Trophoblast cell (in vitro differentiated cells and primary cell): ENCODE measurements around the gene HOXC9.

ENCODE experiments used
- DNase-seq, 2 donors: peaks; one replicate each; pipeline ENCODE4 v3.0.0-alpha.2; 2016
- H2AFZ ChIP-seq: 2 replicates; pipeline ENCODE4 v1.6.1; 2013; ENCODE audit warnings: low read length, moderate library complexity, mild to moderate bottlenecking; ENCODE audit not compliant: insufficient read depth, poor library complexity
- H2AK5ac ChIP-seq: 2 replicates; pipeline ENCODE4 v1.6.1; 2013; ENCODE audit warnings: mild to moderate bottlenecking, low read length
- H2BK120ac ChIP-seq: 2 replicates; pipeline ENCODE4 v1.6.1; 2013; ENCODE audit warnings: low read length, mild to moderate bottlenecking, moderate library complexity; ENCODE audit not compliant: insufficient read depth, poor library complexity
- H2BK12ac ChIP-seq: 2 replicates; pipeline ENCODE4 v1.6.1; 2013; ENCODE audit warnings: mild to moderate bottlenecking, low read length, moderate library complexity
- H2BK5ac ChIP-seq: 2 replicates; pipeline ENCODE4 v1.6.1; 2013; ENCODE audit warnings: low read length, low read depth, moderate library complexity, mild to moderate bottlenecking; ENCODE audit not compliant: poor library complexity
- H3K14ac ChIP-seq: 2 replicates; pipeline ENCODE4 v1.6.1; 2013; ENCODE audit warnings: mild to moderate bottlenecking, low read length
- H3K18ac ChIP-seq: 2 replicates; pipeline ENCODE4 v1.6.1; 2013; ENCODE audit warnings: mild to moderate bottlenecking, low read length
- H3K23ac ChIP-seq: 2 replicates; pipeline ENCODE4 v1.6.1; 2013; ENCODE audit warnings: low read length
- H3K27ac ChIP-seq: 2 replicates; pipeline ENCODE4 v1.5.1; 2013; ENCODE audit warnings: low read depth, mild to moderate bottlenecking, inconsistent platforms, low read length, moderate library complexity
- H3K27me3 ChIP-seq: 2 replicates; pipeline ENCODE4 v1.6.1; 2013; ENCODE audit warnings: inconsistent platforms, mild to moderate bottlenecking, low read length, moderate library complexity; ENCODE audit not compliant: insufficient read depth
- H3K36me3 ChIP-seq, 2 experiments: 1 replicate in 1 of 2; 2 replicates in 1 of 2; pipeline ENCODE4 v1.6.1; 2013; ENCODE audit warnings: low read length in 2 of 2, mild to moderate bottlenecking in 2 of 2, moderate library complexity in 1 of 2; ENCODE audit not compliant: insufficient read depth in 2 of 2, control insufficient read depth in 1 of 2
- H3K4ac ChIP-seq: 2 replicates; pipeline ENCODE4 v1.6.1; 2013; ENCODE audit warnings: low read depth, mild to moderate bottlenecking, low read length, moderate library complexity
- H3K4me1 ChIP-seq, 2 experiments: 1 replicate in 1 of 2; 2 replicates in 1 of 2; pipeline ENCODE4 v1.6.1; 2013; ENCODE audit warnings: low read length in 2 of 2, mild to moderate bottlenecking in 2 of 2, moderate library complexity in 1 of 2; ENCODE audit not compliant: insufficient read depth in 2 of 2, control insufficient read depth in 1 of 2
- H3K4me2 ChIP-seq: 2 replicates; pipeline ENCODE4 v1.6.1; 2013; ENCODE audit warnings: inconsistent platforms, mild to moderate bottlenecking, low read length, moderate library complexity
- H3K4me3 ChIP-seq: 2 replicates; pipeline ENCODE4 v1.5.1; 2013; ENCODE audit warnings: mild to moderate bottlenecking, low read depth, low read length, inconsistent platforms
- H3K79me1 ChIP-seq: one replicate; pipeline ENCODE4 v1.6.1; 2013; ENCODE audit warnings: low read length
- H3K79me2 ChIP-seq: 2 replicates; pipeline ENCODE4 v1.6.1; 2013; ENCODE audit warnings: low read length, mild to moderate bottlenecking; ENCODE audit not compliant: control insufficient read depth, insufficient read depth, poor library complexity
- H3K9ac ChIP-seq: 2 replicates; pipeline ENCODE4 v1.6.1; 2013; ENCODE audit warnings: mild to moderate bottlenecking, low read length
- H3K9me3 ChIP-seq: 2 replicates; pipeline ENCODE4 v1.6.1; 2013; ENCODE audit warnings: low read depth, mild to moderate bottlenecking, control low read depth, inconsistent platforms, low read length; ENCODE audit not compliant: insufficient read depth
- H4K12ac ChIP-seq: 2 replicates; pipeline ENCODE4 v1.6.1; 2013; ENCODE audit warnings: low read depth, mild to moderate bottlenecking, low read length, moderate library complexity
- H4K8ac ChIP-seq: 2 replicates; pipeline ENCODE4 v1.6.1; 2013; ENCODE audit warnings: low read depth, mild to moderate bottlenecking, low read length, moderate library complexity
- H4K91ac ChIP-seq: one replicate; pipeline ENCODE4 v1.6.1; 2013; ENCODE audit warnings: low read depth, mild to moderate bottlenecking, low read length, moderate library complexity
- WGBS: extraction: QIAGEN DNeasy Blood & Tissue Kit; methylation state at CpG from one replicate; pipeline ENCODE4 v1.1.7; 2013; ENCODE audit warnings: missing lambda C conversion rate; ENCODE audit not compliant: insufficient read length, insufficient coverage; ENCODE audit errors: extremely low coverage; 5-methylcytosine and 5-hydroxymethylcytosine counted together

The HOXC9 gene

GRCh38 chr12:54048406-54049093, 48.6 kb downstream of the HOXC9 start:
- no CpG with 5 or more reads among the region's 3 CpGs for WGBS
- H4K8ac ChIP-seq: no peak overlapping the region
- no peak overlapping the region for H3K4me2 ChIP-seq
- H3K23ac ChIP-seq: no peak overlapping the region
- no peak overlapping the region for H3K27ac ChIP-seq
- no peak overlapping the region for H4K12ac ChIP-seq
- H2BK12ac ChIP-seq: no peak overlapping the region
- H2BK5ac ChIP-seq: no peak overlapping the region
- H3K79me2 ChIP-seq: no peaks in the 10 kb centered on the region
- no peak overlapping the region for H3K4ac ChIP-seq
- peaks cover 91% of the 10 kb centered on the region for H3K27me3 ChIP-seq
- H2AFZ ChIP-seq: no peak overlapping the region
- no peak for DNase-seq
- no peak overlapping the region for H3K4me3 ChIP-seq
- H2BK120ac ChIP-seq: no peak overlapping the region
- H3K9ac ChIP-seq: no peak overlapping the region
- H4K91ac ChIP-seq: no peak overlapping the region
- H3K18ac ChIP-seq: no peak overlapping the region
- H2AK5ac ChIP-seq: no peak overlapping the region
- H3K4me1 ChIP-seq: no peaks in the 10 kb centered on the region
- no peaks in the 10 kb centered on the region for H3K79me1 ChIP-seq
- peaks cover 15% of the 10 kb centered on the region for H3K9me3 ChIP-seq
- no peaks in the 10 kb centered on the region for H3K36me3 ChIP-seq
- no peak overlapping the region for H3K14ac ChIP-seq

GRCh38 chr12:54049108-54049507, 49.1 kb downstream of the HOXC9 start:
- Histone ChIP-seq H4K8ac (no peak overlapping the region), H2BK12ac (no peak overlapping the region), H4K91ac (no peak overlapping the region), H3K4ac (no peak overlapping the region), H3K27ac (no peak overlapping the region), H2AK5ac (no peak overlapping the region), H3K4me2 (no peak overlapping the region), H2AFZ (no peak overlapping the region), H3K18ac (no peak overlapping the region), H2BK120ac (no peak overlapping the region), H3K4me3 (no peak overlapping the region), H2BK5ac (no peak overlapping the region), H3K79me1 (no peaks in the 10 kb centered on the region), H3K23ac (no peak overlapping the region), H3K4me1 (no peaks in the 10 kb centered on the region), H3K36me3 (no peaks in the 10 kb centered on the region), H4K12ac (no peak overlapping the region), H3K14ac (no peak overlapping the region), H3K79me2 (no peaks in the 10 kb centered on the region), H3K9ac (no peak overlapping the region), H3K9me3 (peaks cover 14% of the 10 kb centered on the region), H3K27me3 (peaks cover 91% of the 10 kb centered on the region)
- DNase-seq: no peak
- no CpG with 5 or more reads among the region's 6 CpGs for WGBS

GRCh38 chr12:54050482-54050810, 50.5 kb downstream of the HOXC9 start:
- Histone ChIP-seq H2AK5ac (no peak overlapping the region), H3K9me3 (peaks cover 14% of the 10 kb centered on the region), H3K27ac (no peak overlapping the region), H3K4me2 (no peak overlapping the region), H3K9ac (no peak overlapping the region), H3K18ac (no peak overlapping the region), H3K79me1 (no peaks in the 10 kb centered on the region), H3K27me3 (peaks cover 90% of the 10 kb centered on the region), H4K12ac (no peak overlapping the region), H2AFZ (no peak overlapping the region), H3K4me1 (no peaks in the 10 kb centered on the region), H3K36me3 (no peaks in the 10 kb centered on the region), H3K4me3 (no peak overlapping the region), H3K23ac (no peak overlapping the region), H3K79me2 (no peaks in the 10 kb centered on the region), H3K4ac (no peak overlapping the region), H3K14ac (no peak overlapping the region), H4K91ac (no peak overlapping the region), H2BK120ac (no peak overlapping the region), H4K8ac (no peak overlapping the region), H2BK5ac (no peak overlapping the region), H2BK12ac (no peak overlapping the region)
- WGBS: no CpG with 5 or more reads among the region's 2 CpGs
- DNase-seq: no peak

GRCh38 chr12:54051026-54051842, 51.3 kb downstream of the HOXC9 start:
- Histone ChIP-seq H3K4me2 (no peak overlapping the region), H4K8ac (no peak overlapping the region), H3K4me3 (peak overlapping the region; percentile 28), H3K27me3 (peaks cover 88% of the 10 kb centered on the region), H3K14ac (no peak overlapping the region), H4K91ac (no peak overlapping the region), H3K9ac (no peak overlapping the region), H2BK120ac (no peak overlapping the region), H4K12ac (no peak overlapping the region), H3K79me2 (no peaks in the 10 kb centered on the region), H3K9me3 (peaks cover 14% of the 10 kb centered on the region), H3K36me3 (no peaks in the 10 kb centered on the region), H2BK5ac (no peak overlapping the region), H2AK5ac (no peak overlapping the region), H3K18ac (no peak overlapping the region), H3K79me1 (no peaks in the 10 kb centered on the region), H3K4ac (no peak overlapping the region), H2AFZ (no peak overlapping the region), H3K27ac (no peak overlapping the region), H3K23ac (no peak overlapping the region), H3K4me1 (no peaks in the 10 kb centered on the region), H2BK12ac (no peak overlapping the region)
- no peak for DNase-seq
- WGBS: no CpG with 5 or more reads among the region's 12 CpGs
